ENCODE results near the gene DLG4.

Gene DLG4

GRCh38 chr17:7237761-7238419 is 18.3 kb upstream of the DLG4 start:
- peak overlapping the region; percentile 74 for H2AK5ac ChIP-seq (ENCODE audit: low read depth, low read length)
- H2BK5ac ChIP-seq (ENCODE audit: low read length), result peak overlapping the region; percentile 85
- H2AFZ ChIP-seq (ENCODE audit: low read length), result peak overlapping the region; percentile 54
- no peak overlapping the region for H4K8ac ChIP-seq (ENCODE audit: low read depth, low read length)
- peaks cover 18% of the 10 kb centered on the region for H3K79me1 ChIP-seq (ENCODE audit: low read depth, low read length)
- peak overlapping the region; percentile 12 for H2BK15ac ChIP-seq (ENCODE audit: low read length)
- no peak overlapping the region for H3K14ac ChIP-seq (ENCODE audit: low read length)
- no CpG with 5 or more reads among the region's 73 CpGs for WGBS, 2 donors (ENCODE audit: extremely low coverage in 2 of 2, insufficient read length in 2 of 2, insufficient replicate concordance in 1 of 2)
- H3K4ac ChIP-seq (ENCODE audit: low read length), result peak overlapping the region; percentile 44
- no peaks in the 10 kb centered on the region for H3K27me3 ChIP-seq (ENCODE audit: control insufficient read depth in 3 of 3, insufficient read depth in 3 of 3, low read depth in 1 of 3, low read length in 3 of 3)
- H3K18ac ChIP-seq (ENCODE audit: low read length), result peak overlapping the region; percentile 98
- H3K36me3 ChIP-seq (replicated peaks in 1 of 2; ENCODE audit: control insufficient read depth in 2 of 2, insufficient read depth in 2 of 2, low read length in 2 of 2), result peaks cover 38 to 47% of the 10 kb centered on the region in 2 donors
- no peak overlapping the region for H2BK12ac ChIP-seq (ENCODE audit: low read length)
- H3K4me3 ChIP-seq (ENCODE audit: low read length in 2 of 2), result peak overlapping the region; percentile 93 to 97
- H3K4me1 ChIP-seq (ENCODE audit: control insufficient read depth in 2 of 2, insufficient read depth in 1 of 2, low read depth in 1 of 2, low read length in 2 of 2), result peaks cover 14 to 25% of the 10 kb centered on the region in 2 donors
- H3K9me3 ChIP-seq (replicated peaks in 1 of 2; ENCODE audit: control insufficient read depth in 2 of 2, insufficient read depth in 1 of 2, low read depth in 1 of 2, low read length in 2 of 2), result no peaks in the 10 kb centered on the region
- H3K27ac ChIP-seq (replicated peaks; ENCODE audit: low read length), result peak overlapping the region; percentile 76
- H4K91ac ChIP-seq (ENCODE audit: low read depth, low read length, poor library complexity), result no peak overlapping the region
- no peak overlapping the region for H2BK120ac ChIP-seq (ENCODE audit: low read depth, low read length)
- peak overlapping the region; percentile 87 for H3K9ac ChIP-seq (ENCODE audit: low read depth, low read length, poor library complexity)
- peak overlapping the region; percentile 73 for H3K23ac ChIP-seq (ENCODE audit: low read depth, low read length, poor library complexity)
- peak; percentile 74 for DNase-seq (ENCODE audit: low spot score)
- H3K4me2 ChIP-seq (ENCODE audit: insufficient read depth, low read length, poor library complexity, severe bottlenecking), result peak overlapping the region; percentile 51

GRCh38 chr17:7237266-7237760 is 17.7 kb upstream of the DLG4 start:
- no peak overlapping the region for H2BK12ac ChIP-seq (ENCODE audit: low read length)
- peaks cover 38 to 50% of the 10 kb centered on the region in 2 donors for H3K36me3 ChIP-seq (replicated peaks in 1 of 2; ENCODE audit: control insufficient read depth in 2 of 2, insufficient read depth in 2 of 2, low read length in 2 of 2)
- peak overlapping the region; percentile 85 for H2BK5ac ChIP-seq (ENCODE audit: low read length)
- peak overlapping the region; percentile 15 to 93 for H3K4me3 ChIP-seq (ENCODE audit: low read length in 2 of 2)
- peak overlapping the region; percentile 51 for H3K4me2 ChIP-seq (ENCODE audit: insufficient read depth, low read length, poor library complexity, severe bottlenecking)
- no peak overlapping the region for H2AK5ac ChIP-seq (ENCODE audit: low read depth, low read length)
- H3K27ac ChIP-seq (replicated peaks; ENCODE audit: low read length), result peak overlapping the region; percentile 50
- no peak overlapping the region for H3K14ac ChIP-seq (ENCODE audit: low read length)
- H2BK15ac ChIP-seq (ENCODE audit: low read length), result no peak overlapping the region
- no peak overlapping the region for H2AFZ ChIP-seq (ENCODE audit: low read length)
- no peak for DNase-seq (ENCODE audit: low spot score)
- peaks cover 18% of the 10 kb centered on the region for H3K79me1 ChIP-seq (ENCODE audit: low read depth, low read length)
- H3K4me1 ChIP-seq (ENCODE audit: control insufficient read depth in 2 of 2, insufficient read depth in 1 of 2, low read depth in 1 of 2, low read length in 2 of 2), result peaks cover 15 to 26% of the 10 kb centered on the region in 2 donors
- no peak overlapping the region for H3K23ac ChIP-seq (ENCODE audit: low read depth, low read length, poor library complexity)
- H3K27me3 ChIP-seq (ENCODE audit: control insufficient read depth in 3 of 3, insufficient read depth in 3 of 3, low read depth in 1 of 3, low read length in 3 of 3), result no peaks in the 10 kb centered on the region
- no peaks in the 10 kb centered on the region for H3K9me3 ChIP-seq (replicated peaks in 1 of 2; ENCODE audit: control insufficient read depth in 2 of 2, insufficient read depth in 1 of 2, low read depth in 1 of 2, low read length in 2 of 2)
- no peak overlapping the region for H3K18ac ChIP-seq (ENCODE audit: low read length)
- no peak overlapping the region for H2BK120ac ChIP-seq (ENCODE audit: low read depth, low read length)
- H4K8ac ChIP-seq (ENCODE audit: low read depth, low read length), result no peak overlapping the region
- no peak overlapping the region for H4K91ac ChIP-seq (ENCODE audit: low read depth, low read length, poor library complexity)
- no peak overlapping the region for H3K4ac ChIP-seq (ENCODE audit: low read length)
- WGBS, 2 donors (ENCODE audit: extremely low coverage in 2 of 2, insufficient read length in 2 of 2, insufficient replicate concordance in 1 of 2), result no CpG with 5 or more reads among the region's 6 CpGs
- no peak overlapping the region for H3K9ac ChIP-seq (ENCODE audit: low read depth, low read length, poor library complexity)

- H4K8ac ChIP-seq (ENCODE audit: low read depth, low read length), result no peak overlapping the region
- H2BK15ac ChIP-seq (ENCODE audit: low read length), result no peak overlapping the region
- no peak overlapping the region for H2AK5ac ChIP-seq (ENCODE audit: low read depth, low read length)
- H3K4me1 ChIP-seq (ENCODE audit: control insufficient read depth in 2 of 2, insufficient read depth in 1 of 2, low read depth in 1 of 2, low read length in 2 of 2), result peaks cover 17 to 31% of the 10 kb centered on the region in 2 donors
- H3K4me3 ChIP-seq (ENCODE audit: low read length in 2 of 2), result peak overlapping the region in 1 of 2 donors; percentile 93
- no peak overlapping the region for H3K23ac ChIP-seq (ENCODE audit: low read depth, low read length, poor library complexity)
- no peak overlapping the region for H3K4me2 ChIP-seq (ENCODE audit: insufficient read depth, low read length, poor library complexity, severe bottlenecking)
- H3K14ac ChIP-seq (ENCODE audit: low read length), result no peak overlapping the region
- H3K9me3 ChIP-seq (replicated peaks in 1 of 2; ENCODE audit: control insufficient read depth in 2 of 2, insufficient read depth in 1 of 2, low read depth in 1 of 2, low read length in 2 of 2), result no peaks in the 10 kb centered on the region
- H2BK120ac ChIP-seq (ENCODE audit: low read depth, low read length), result no peak overlapping the region
- no peak overlapping the region for H3K4ac ChIP-seq (ENCODE audit: low read length)
- peaks cover 38 to 55% of the 10 kb centered on the region in 2 donors for H3K36me3 ChIP-seq (replicated peaks in 1 of 2; ENCODE audit: control insufficient read depth in 2 of 2, insufficient read depth in 2 of 2, low read length in 2 of 2)
- H3K27me3 ChIP-seq (ENCODE audit: control insufficient read depth in 3 of 3, insufficient read depth in 3 of 3, low read depth in 1 of 3, low read length in 3 of 3), result no peaks in the 10 kb centered on the region
- no peak overlapping the region for H2BK5ac ChIP-seq (ENCODE audit: low read length)
- no peak overlapping the region for H4K91ac ChIP-seq (ENCODE audit: low read depth, low read length, poor library complexity)
- no peak overlapping the region for H3K27ac ChIP-seq (replicated peaks; ENCODE audit: low read length)
- H2BK12ac ChIP-seq (ENCODE audit: low read length), result no peak overlapping the region
- H3K18ac ChIP-seq (ENCODE audit: low read length), result no peak overlapping the region
- H3K9ac ChIP-seq (ENCODE audit: low read depth, low read length, poor library complexity), result no peak overlapping the region
- DNase-seq (ENCODE audit: low spot score), result no peak
- WGBS, 2 donors (ENCODE audit: extremely low coverage in 2 of 2, insufficient read length in 2 of 2, insufficient replicate concordance in 1 of 2), result 100% methylated on average over 1 of the region's 6 CpGs; no CpG with 5 or more reads in 1 of the 2 donors
- H2AFZ ChIP-seq (ENCODE audit: low read length), result no peak overlapping the region
- peaks cover 16% of the 10 kb centered on the region for H3K79me1 ChIP-seq (ENCODE audit: low read depth, low read length)
Measured at GRCh38 chr17:7236808-7237207, 17.2 kb upstream of the DLG4 start.
